GM23338 (cell line): Measurements from ENCODE around the gene IQCE. TPM values are rescaled to one million over a fixed set of nuclear protein-coding genes. Genes with fewer than 3 reads are reported as not detected.
A peak's percentile ranks its signal among the peaks of the same experiment; 100 is the strongest.

Experiments
- ATAC-seq: fragments of 200-7000 bp; cut with Tn5 transposase; 3 replicates; pipeline ENCODE4 v1.9.1; 2020
- DNase-seq: peaks from one replicate; pipeline ENCODE4 v3.0.0-alpha.2; 2015; ENCODE audit warnings: low spot score
- H2AFZ ChIP-seq: fragments of 200-600 bp; sonication (generic); 2 replicates; pipeline ENCODE4 v1.8.0; 2016; ENCODE audit warnings: antibody characterized with exemption, mild to moderate bottlenecking, moderate library complexity
- H3F3A ChIP-seq: fragments of 200-600 bp; sonication (generic); replicated peaks from 2 replicates; pipeline ENCODE4 v1.8.0; 2017; ENCODE audit warnings: antibody characterized with exemption, mixed run types, low read depth
- H3K27ac ChIP-seq: fragments of 200-600 bp; sonication (generic); 2 replicates; pipeline ENCODE4 v1.6.1; 2016; ENCODE audit warnings: low read depth
- H3K27me3 ChIP-seq: fragments of 200-600 bp; sonication (generic); 2 replicates; pipeline ENCODE4 v1.8.0; 2016; ENCODE audit warnings: mild to moderate bottlenecking, mixed run types, moderate library complexity; ENCODE audit not compliant: insufficient read depth
- H3K36me3 ChIP-seq: fragments of 200-600 bp; sonication (generic); 2 replicates; pipeline ENCODE4 v1.8.0; 2016; ENCODE audit warnings: mild to moderate bottlenecking; ENCODE audit not compliant: insufficient read depth
- H3K4me1 ChIP-seq: fragments of 200-600 bp; sonication (generic); 2 replicates; pipeline ENCODE4 v1.8.0; 2016; ENCODE audit warnings: mild to moderate bottlenecking, moderate library complexity; ENCODE audit not compliant: insufficient read depth
- H3K4me2 ChIP-seq: fragments of 200-600 bp; sonication (generic); 2 replicates; pipeline ENCODE4 v1.7.1; 2017; ENCODE audit warnings: mixed run types
- H3K4me3 ChIP-seq: fragments of 200-600 bp; sonication (generic); 2 replicates; pipeline ENCODE4 v1.6.1; 2016; ENCODE audit warnings: mixed run types
- H3K79me2 ChIP-seq: fragments of 200-600 bp; sonication (generic); replicated peaks from 2 replicates; pipeline ENCODE4 v1.8.0; 2017; ENCODE audit warnings: mild to moderate bottlenecking; ENCODE audit not compliant: insufficient read depth
- H3K9me2 ChIP-seq: fragments of 200-600 bp; sonication (generic); 2 replicates; pipeline ENCODE4 v1.8.0; 2017; ENCODE audit not compliant: insufficient read depth
- H4K20me1 ChIP-seq: fragments of 200-600 bp; sonication (generic); replicated peaks from 2 replicates; pipeline ENCODE4 v1.8.0; 2017; ENCODE audit warnings: mild to moderate bottlenecking; ENCODE audit not compliant: insufficient read depth
- H3K27ac Mint-ChIP-seq: 2 replicates; pipeline ENCODE4 v1.8.0; 2020; ENCODE audit warnings: inconsistent platforms, mild to moderate bottlenecking, moderate library complexity, mixed read lengths
- H3K27me3 Mint-ChIP-seq: 3 replicates; pipeline ENCODE4 v1.8.0; 2022; ENCODE audit warnings: low read depth, mild to moderate bottlenecking, moderate library complexity, mixed read lengths, inconsistent platforms; ENCODE audit not compliant: insufficient read depth, poor library complexity
- H3K36me3 Mint-ChIP-seq: 3 replicates; pipeline ENCODE4 v1.8.0; 2021; ENCODE audit warnings: low read depth, mild to moderate bottlenecking, inconsistent platforms, moderate library complexity, mixed read lengths
- H3K4me1 Mint-ChIP-seq: 3 replicates; pipeline ENCODE4 v1.8.0; 2020; ENCODE audit warnings: mild to moderate bottlenecking, inconsistent platforms, mixed read lengths
- H3K4me3 Mint-ChIP-seq: 3 replicates; pipeline ENCODE4 v1.8.0; 2021; ENCODE audit warnings: moderate library complexity, mild to moderate bottlenecking, inconsistent platforms, mixed read lengths
- H3K9me3 Mint-ChIP-seq: 3 replicates; pipeline ENCODE4 v1.8.0; 2020; ENCODE audit warnings: moderate library complexity, mild to moderate bottlenecking, inconsistent platforms, mixed read lengths
- CREB1 ChIP-seq: fragments of 250-450 bp; sonication (Bioruptor Pico); IDR thresholded peaks from 2 replicates; pipeline ENCODE4 v1.5.0; 2020; ENCODE audit warnings: low read depth, mild to moderate bottlenecking, moderate library complexity
- CTCF ChIP-seq, 2 experiments: fragments of 200-600 bp in 1 of 2; sonication (generic) in 1 of 2; conservative IDR thresholded peaks; 2 replicates each; pipeline versions ENCODE4 v1.5.1 to v1.6.1; 2016 to 2017; ENCODE audit warnings: antibody characterized with exemption in 2 of 2, low read depth in 2 of 2, mild to moderate bottlenecking in 2 of 2, moderate library complexity in 1 of 2
- ETS1 ChIP-seq: IDR thresholded peaks from 2 replicates; pipeline ENCODE4 v1.6.1; 2016; ENCODE audit warnings: antibody characterized with exemption
- EZH2 ChIP-seq: fragments of 200-600 bp; sonication (generic); IDR thresholded peaks from one replicate; pipeline ENCODE4 v1.8.0; 2017; ENCODE audit warnings: antibody characterized with exemption, mild to moderate bottlenecking, low read depth; ENCODE audit not compliant: unreplicated experiment
- EZH2phosphoT487 ChIP-seq: fragments of 200-600 bp; sonication (generic); IDR thresholded peaks from one replicate; pipeline ENCODE4 v1.8.1; 2018; ENCODE audit warnings: antibody characterized with exemption; ENCODE audit not compliant: unreplicated experiment
- JUNB ChIP-seq: IDR thresholded peaks from one replicate; pipeline ENCODE4 v1.6.1; 2016; ENCODE audit warnings: antibody characterized with exemption; ENCODE audit not compliant: unreplicated experiment
- NANOG ChIP-seq: IDR thresholded peaks from 2 replicates; pipeline ENCODE4 v1.6.1; 2016; ENCODE audit warnings: antibody characterized with exemption, borderline replicate concordance
- POLR2AphosphoS5 ChIP-seq: IDR thresholded peaks from 2 replicates; pipeline ENCODE4 v1.6.1; 2016; ENCODE audit warnings: antibody characterized with exemption, low read depth
- REST ChIP-seq: IDR thresholded peaks from one replicate; pipeline ENCODE4 v1.6.1; 2018; ENCODE audit warnings: antibody characterized with exemption; ENCODE audit not compliant: unreplicated experiment
- STAT1 ChIP-seq: IDR thresholded peaks from one replicate; pipeline ENCODE4 v1.6.1; 2016; ENCODE audit warnings: antibody characterized with exemption; ENCODE audit not compliant: unreplicated experiment
- ZNF114 ChIP-seq: fragments of 250-450 bp; sonication (Bioruptor Pico); IDR thresholded peaks from 2 replicates; pipeline ENCODE4 v1.5.0; 2020; ENCODE audit warnings: mild to moderate bottlenecking, moderate library complexity
- ZNF331 ChIP-seq: fragments of 250-450 bp; sonication (Bioruptor Pico); IDR thresholded peaks from 2 replicates; pipeline ENCODE4 v1.5.0; 2020; ENCODE audit warnings: low read depth, mild to moderate bottlenecking, moderate library complexity
- ZNF462 ChIP-seq: fragments of 250-450 bp; sonication (Bioruptor Pico); IDR thresholded peaks from 2 replicates; pipeline ENCODE4 v1.5.0; 2020; ENCODE audit warnings: mild to moderate bottlenecking, moderate library complexity
- polyA plus RNA-seq: library from polyadenylated mRNA; unstranded; fragments of >200 nt; fragmentation: Nextera tagmentation; extraction: Ambion mirVana; gene quantifications from 2 replicates; pipeline ENCODE4 v1.2.1, GENCODE V29; 2016
- total RNA-seq: library from RNA; depleted of rRNA; stranded (reverse); fragments of >200 nt; shearing (Covaris generic); gene quantifications from 2 replicates; pipeline ENCODE4 v1.2.3, GENCODE V29; 2014

IQCE gene
- total and polyA plus RNA-seq, 2 experiments from 2014 or later = 5.0 to 7.7 TPM

GRCh38 chr7:2559283-2559950 lies 638 bp downstream of the IQCE start:
- H3K4me1 ChIP-seq = peaks cover 5% of the 10 kb centered on the region; the same call in 1 of the 2 replicates
- H3K9me3 Mint-ChIP-seq = no peaks in the 10 kb centered on the region; the same call in 1 of the 3 replicates
- no peaks in the 10 kb centered on the region for H3K27me3 ChIP-seq
- peaks cover 11% of the 10 kb centered on the region for H3F3A ChIP-seq
- no peaks in the 10 kb centered on the region for H4K20me1 ChIP-seq
- peak overlapping the region; percentile 95 for H3K4me2 ChIP-seq
- peak overlapping the region; percentile 68 for H3K4me3 Mint-ChIP-seq
- H3K4me1 Mint-ChIP-seq = no peaks in the 10 kb centered on the region; the same call in 1 of the 3 replicates
- H3K36me3 ChIP-seq = no peaks in the 10 kb centered on the region
- H3K27me3 Mint-ChIP-seq = peaks cover 3% of the 10 kb centered on the region
- no peak overlapping the region for H3K27ac Mint-ChIP-seq
- H3K27ac ChIP-seq = no peak overlapping the region
- H2AFZ ChIP-seq = peak overlapping the region; percentile 98
- peaks cover 3% of the 10 kb centered on the region; the same call in 1 of the 3 replicates for H3K36me3 Mint-ChIP-seq
- H3K4me3 ChIP-seq = peak overlapping the region; percentile 90
- H3K79me2 ChIP-seq = peaks cover 4% of the 10 kb centered on the region
- ATAC-seq (peak; percentile 26), DNase-seq (peak; percentile 61)
- no peaks in the 10 kb centered on the region for H3K9me2 ChIP-seq
- TF ChIP-seq POLR2AphosphoS5 = no peak
- no peak for TF ChIP-seq CTCF (conservative IDR thresholded peaks at IDR 0.05; ENCODE audit: low read depth in 2 of 2)
- TF ChIP-seq EZH2phosphoT487 = no peak
- no peak for TF ChIP-seq REST
- TF ChIP-seq ETS1 = no peak
- no peak for TF ChIP-seq STAT1
- no peak for TF ChIP-seq ZNF331 (CRISPR knock-in tag)
- no peak for TF ChIP-seq NANOG
- no peak for TF ChIP-seq EZH2
- no peak for TF ChIP-seq ZNF114 (CRISPR knock-in tag)
- TF ChIP-seq CREB1 (CRISPR knock-in tag) = no peak
- no peak for TF ChIP-seq JUNB
- no peak for TF ChIP-seq ZNF462 (CRISPR knock-in tag)
